Stimulated activated CD4-positive, alpha-beta T cell treated with anti-CD3 and anti-CD28 coated beads, Interleukin-2, amount 100 ng/mL, for 48 hours (primary cell): Measurements from ENCODE around the gene SMARCA1.
"Not testable (repeated sequence)": the region's sequence is repeated elsewhere in the genome, so short reads cannot be mapped to it uniquely, and the experiment has no call there.

ENCODE experiments used
- DNase-seq, 2 donors: peaks; one replicate each; pipeline ENCODE4 v3.0.0-alpha.2; 2020

The SMARCA1 gene, protein sequence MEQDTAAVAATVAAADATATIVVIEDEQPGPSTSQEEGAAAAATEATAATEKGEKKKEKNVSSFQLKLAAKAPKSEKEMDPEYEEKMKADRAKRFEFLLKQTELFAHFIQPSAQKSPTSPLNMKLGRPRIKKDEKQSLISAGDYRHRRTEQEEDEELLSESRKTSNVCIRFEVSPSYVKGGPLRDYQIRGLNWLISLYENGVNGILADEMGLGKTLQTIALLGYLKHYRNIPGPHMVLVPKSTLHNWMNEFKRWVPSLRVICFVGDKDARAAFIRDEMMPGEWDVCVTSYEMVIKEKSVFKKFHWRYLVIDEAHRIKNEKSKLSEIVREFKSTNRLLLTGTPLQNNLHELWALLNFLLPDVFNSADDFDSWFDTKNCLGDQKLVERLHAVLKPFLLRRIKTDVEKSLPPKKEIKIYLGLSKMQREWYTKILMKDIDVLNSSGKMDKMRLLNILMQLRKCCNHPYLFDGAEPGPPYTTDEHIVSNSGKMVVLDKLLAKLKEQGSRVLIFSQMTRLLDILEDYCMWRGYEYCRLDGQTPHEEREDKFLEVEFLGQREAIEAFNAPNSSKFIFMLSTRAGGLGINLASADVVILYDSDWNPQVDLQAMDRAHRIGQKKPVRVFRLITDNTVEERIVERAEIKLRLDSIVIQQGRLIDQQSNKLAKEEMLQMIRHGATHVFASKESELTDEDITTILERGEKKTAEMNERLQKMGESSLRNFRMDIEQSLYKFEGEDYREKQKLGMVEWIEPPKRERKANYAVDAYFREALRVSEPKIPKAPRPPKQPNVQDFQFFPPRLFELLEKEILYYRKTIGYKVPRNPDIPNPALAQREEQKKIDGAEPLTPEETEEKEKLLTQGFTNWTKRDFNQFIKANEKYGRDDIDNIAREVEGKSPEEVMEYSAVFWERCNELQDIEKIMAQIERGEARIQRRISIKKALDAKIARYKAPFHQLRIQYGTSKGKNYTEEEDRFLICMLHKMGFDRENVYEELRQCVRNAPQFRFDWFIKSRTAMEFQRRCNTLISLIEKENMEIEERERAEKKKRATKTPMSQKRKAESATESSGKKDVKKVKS

DNA sequence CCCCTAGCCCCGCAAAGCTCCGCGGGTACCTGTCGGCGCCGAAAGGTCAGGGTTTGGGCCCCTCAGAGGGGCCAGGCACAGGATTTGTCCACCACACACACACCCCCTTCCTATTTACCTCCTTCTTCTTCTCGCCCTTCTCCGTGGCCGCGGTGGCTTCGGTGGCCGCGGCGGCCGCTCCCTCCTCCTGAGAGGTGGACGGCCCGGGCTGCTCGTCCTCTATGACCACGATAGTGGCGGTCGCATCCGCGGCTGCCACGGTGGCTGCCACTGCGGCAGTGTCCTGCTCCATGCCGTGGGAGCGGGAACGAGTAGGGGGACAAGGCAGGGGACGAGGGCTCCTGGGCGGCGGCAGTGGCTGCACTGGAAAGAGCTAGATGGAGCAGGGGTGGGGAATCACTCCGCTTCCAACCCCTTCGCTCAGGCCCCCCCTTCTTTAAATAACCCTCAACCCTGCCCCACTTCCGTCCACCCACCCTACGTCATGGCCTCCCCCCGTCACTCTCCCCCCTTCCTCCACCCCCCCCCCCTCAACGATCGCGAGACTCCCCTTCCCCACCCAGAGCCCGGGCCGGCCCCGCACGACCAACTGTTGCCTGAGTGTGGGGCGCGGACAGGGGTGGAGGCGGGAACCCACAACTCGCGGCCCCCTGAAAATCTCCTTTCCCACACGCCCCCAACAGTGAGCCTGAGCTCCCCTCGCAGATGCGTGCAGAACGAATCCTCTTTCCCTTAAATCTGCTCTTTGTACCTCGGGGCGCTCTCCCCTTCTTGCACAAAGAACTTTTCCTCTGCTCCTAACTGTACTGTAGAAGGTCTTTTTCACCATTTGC lies at the start of gene SMARCA1:
Gene SMARCA1 (minus strand): TSS at position 412 of the 833 bp plus-strand sequence. CDS start 120 bp downstream, at position 292.
- no peak for DNase-seq

DNA sequence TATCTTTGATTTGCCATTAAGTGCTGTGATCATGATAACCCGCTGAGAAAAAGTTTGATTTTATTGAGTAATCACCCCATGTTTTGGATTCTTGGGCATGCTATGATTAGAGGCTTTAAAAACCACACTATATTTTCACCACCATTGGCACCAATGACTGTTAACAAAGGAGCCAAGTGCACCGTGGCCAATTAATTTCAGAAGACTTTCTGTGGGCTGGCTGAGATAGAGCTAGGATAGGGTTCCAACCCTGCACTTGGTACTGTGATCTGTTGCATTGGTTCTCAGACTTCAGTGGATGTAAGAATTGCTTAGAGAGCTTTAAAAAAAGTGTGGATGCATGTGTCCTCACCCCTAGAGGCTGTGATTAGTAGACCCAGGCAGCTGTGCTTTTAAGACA lies 49.1 kb upstream of the SMARCA1 start:
- no peak for DNase-seq

DNA sequence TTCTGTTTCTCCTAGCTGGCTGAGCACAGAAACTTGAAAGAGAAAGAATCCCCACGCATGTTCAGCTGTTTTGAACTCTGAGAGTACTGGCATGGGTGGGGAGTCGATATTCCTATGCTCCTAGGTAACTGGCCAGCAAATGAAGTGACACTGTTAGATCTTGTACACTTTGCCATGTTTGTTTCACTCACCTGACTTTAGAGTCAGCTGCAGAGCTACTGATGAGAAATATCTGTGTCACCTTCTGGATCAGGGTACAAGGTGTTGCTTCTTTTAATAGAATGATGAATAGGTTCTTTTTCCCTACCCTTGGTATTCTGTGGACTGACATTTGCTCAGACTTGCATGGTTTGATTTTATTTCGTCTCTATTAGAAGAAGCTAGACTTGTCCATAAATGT lies 45.1 kb upstream of the SMARCA1 start:
- DNase-seq: no peak

DNA sequence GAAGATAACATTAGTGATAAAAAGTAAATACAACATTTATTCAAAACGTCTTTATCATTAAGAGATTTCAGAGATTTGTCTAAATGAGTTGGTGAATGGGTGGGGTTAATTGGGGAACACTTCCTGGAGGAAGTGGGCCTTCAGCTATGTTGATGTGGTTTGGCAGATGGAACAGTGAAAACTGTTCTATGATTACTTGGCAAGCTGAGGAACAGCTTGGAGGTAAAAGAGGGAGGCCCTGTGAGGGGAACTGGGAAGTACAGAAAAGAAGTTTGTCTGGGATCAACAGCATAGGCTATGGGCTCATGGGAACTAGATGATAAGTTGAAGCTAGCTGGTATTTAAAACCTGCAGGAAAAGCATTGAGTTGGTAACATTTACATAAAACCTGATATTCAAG lies 42.8 kb upstream of the SMARCA1 start:
- DNase-seq: no peak

DNA sequence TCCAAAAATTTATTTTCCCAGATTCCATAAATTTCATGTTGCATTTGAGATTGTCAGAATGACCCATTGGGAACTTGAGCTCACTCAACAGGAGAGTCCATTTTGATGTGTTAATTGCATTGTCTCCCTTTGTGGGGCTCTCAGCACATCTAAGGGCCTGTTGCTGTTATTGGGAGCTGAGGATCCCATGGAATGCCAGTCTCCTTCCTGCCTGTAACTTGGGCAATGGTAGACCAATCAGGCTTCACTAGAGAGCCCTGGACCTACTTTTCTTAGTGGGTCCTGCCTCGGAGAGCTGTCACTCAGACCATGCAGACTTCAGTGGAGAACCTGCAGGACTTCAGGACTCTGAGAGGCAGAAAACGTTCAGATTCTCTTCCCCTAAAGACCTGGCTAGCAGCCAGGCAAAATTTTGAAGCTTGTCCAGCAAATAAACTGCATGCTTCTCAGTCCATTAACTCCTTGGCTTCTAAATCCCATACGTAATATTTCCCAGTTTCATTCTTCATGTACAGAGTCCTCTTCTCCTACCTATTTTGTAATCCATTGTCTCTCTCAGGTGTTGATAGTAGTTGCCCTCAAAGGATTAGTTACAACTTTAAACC lies 41.9 kb upstream of the SMARCA1 start:
- no peak for DNase-seq

DNA sequence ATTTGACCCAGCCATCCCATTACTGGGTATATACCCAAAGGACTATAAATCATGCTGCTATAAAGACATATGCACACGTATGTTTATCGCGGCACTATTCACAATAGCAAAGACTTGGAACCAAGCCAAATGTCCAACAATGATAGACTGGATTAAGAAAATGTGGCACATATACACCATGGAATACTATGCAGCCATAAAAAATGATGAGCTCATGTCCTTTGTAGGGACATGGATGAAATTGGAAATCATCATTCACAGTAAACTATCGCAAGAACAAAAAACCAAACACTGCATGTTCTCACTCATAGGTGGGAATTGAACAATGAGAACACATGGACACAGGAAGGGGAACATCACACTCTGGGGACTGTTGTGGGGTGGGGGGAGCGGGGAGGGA lies 41.1 kb upstream of the SMARCA1 start:
- DNase-seq: not testable (repeated sequence)

DNA sequence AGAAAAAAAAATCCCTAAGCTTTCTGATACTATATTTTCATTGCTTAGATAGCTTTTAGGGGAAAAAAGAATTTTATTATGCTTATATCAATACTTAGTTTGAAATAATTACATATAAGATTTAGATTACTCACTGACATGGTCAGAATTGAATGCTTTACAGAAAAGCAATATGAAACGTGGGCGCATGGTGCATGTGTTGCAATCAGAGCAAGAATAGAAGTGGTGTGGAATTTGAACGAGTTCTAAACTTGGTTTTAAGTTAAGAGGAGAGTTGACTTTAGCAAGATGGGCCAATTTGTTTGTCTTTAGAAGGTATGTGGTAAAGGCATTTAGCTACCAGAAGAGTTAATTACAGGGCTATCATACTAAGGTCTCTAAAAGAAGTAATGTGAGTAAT lies 38.2 kb upstream of the SMARCA1 start:
- no peak for DNase-seq

DNA sequence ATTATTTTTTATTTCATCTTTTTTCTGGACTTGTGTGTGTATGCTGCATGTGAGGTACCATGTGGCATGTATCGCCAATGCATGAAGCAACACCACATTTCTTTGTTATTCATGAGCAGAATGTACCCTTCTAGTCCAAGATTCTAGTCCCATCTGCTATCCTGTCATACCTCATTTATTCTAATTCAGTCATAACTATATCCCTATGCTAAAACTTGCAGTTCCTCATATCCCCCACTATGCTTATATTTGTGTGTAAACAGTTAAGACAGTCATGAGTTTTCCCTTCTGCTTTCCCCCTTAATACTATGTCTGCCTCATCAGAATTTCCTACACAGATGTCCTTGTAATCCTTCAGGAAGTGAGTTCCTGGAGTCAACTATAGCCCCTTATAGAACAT lies 36.5 kb upstream of the SMARCA1 start:
- no peak for DNase-seq

DNA sequence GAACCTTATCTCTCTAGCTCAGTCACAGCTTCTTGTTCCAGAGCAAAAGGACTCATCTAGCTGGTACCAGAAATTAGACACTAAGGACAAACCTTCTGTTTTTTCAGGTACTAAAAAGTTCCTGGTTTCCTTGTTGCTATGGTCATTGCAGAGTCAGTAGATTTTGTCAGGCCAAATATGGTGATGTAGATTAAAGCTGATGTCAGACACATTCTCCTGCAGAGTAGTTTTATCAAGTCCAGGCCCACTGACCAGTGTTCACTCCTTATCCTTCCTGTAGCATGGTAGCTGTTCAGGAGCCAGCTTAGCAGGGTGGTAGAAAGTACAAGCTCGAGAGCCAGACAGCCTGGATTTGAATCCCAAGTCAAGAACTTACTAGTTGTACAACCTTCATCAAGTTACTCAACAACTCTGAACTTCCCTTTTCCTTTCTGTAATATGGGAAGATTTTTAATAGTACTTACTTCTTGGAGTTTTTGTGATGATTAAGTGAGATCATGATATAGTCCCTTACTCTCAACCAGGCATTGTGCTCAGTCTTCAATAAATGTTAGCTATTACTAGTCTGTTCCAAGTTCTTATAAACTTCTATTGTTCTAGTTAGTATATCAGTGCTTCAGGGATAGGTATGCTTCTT lies 34.7 kb upstream of the SMARCA1 start:
- DNase-seq: no peak

DNA sequence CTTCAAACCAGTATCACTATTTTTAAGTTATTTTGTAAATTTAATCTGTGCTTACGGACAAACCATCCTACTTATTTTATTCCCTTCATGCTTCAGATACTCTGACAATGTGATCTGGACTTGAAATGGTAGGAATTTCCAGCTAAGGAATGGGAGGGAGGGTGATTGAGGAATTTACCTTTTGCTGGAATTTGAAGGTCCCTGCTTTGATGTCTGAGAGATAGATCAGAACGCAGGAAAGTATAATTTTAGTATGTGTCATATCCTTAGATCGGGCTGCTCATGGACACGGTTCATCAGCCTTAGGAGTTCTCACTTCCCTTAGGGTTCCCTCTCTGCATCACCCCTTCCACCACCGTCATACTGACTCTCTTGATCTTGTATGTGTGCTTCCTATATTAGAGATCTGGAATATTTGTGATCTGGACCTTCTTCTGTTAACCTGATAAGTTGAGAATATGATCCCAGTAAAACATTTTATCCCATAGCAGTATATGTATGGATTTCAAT lies 33.6 kb upstream of the SMARCA1 start:
- DNase-seq: no peak

DNA sequence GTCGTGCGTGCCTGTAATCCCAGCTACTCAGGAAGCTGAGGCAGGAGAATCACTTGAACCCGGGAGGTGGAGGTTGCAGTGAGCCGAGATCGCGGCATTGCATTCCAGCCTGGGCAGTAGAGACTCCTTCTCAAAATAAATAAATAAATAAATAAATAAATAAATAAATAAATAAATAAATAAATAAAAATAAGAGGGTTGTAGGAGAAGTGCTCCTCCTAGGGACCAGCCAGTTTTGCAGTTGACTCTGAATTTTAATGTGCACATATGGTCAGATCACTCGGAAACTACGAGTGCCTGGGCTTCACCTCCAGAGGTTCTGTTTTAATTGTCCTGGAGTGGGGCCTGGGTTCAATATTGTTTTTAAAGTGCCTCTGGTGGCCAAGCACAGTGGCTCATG lies 31.5 kb upstream of the SMARCA1 start:
- not testable (repeated sequence) for DNase-seq

DNA sequence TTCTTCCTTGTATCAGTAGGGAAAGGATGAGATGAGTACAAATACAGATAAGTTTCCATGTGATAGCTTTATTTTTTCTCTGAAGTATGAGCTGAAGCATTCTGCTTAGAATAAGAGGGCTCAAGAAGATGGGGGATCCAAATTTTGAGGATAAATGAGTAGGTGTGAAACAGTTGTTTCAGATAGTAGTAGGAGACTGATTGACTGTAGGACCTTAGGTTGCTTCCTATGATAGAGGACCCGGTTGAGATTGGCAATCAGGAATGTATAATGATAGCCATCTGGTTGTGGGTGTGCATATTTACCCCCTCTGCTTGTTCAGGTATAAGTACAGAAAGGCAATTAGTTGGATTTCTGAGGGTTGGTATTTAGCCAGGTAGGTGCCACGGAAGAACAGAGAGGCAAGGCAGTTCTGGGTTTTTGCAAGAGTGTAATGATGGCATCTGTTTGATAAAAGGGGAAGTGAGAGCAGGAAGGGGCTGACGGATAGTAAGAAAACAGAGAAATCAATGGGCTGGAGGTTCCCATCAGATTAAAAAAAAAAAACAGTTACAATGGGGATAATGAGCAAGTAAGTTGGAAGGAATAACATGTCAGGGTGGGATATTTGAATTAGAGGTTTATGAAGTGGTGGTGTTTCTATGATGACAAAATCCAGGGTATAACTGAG lies 30.5 kb upstream of the SMARCA1 start:
- no peak for DNase-seq

DNA sequence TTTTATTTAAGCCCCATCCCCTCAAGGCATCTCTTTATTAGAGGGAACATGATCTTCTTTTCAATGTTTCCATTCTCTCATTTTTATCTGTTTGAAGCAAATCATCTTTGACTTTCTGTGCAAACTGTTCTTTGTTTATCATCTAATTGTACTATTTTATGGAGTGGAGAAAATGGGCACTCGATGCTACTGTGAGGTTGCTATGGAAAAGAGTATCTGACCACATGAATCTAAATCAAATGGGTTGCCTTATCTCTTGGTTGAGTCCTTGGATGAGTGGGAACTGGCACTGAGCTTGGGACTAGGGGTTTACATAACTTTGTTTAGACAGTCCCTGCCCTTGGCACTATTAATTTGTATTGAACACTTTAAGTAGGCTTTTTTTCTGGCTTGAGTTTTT lies 25.8 kb upstream of the SMARCA1 start:
- no peak for DNase-seq

DNA sequence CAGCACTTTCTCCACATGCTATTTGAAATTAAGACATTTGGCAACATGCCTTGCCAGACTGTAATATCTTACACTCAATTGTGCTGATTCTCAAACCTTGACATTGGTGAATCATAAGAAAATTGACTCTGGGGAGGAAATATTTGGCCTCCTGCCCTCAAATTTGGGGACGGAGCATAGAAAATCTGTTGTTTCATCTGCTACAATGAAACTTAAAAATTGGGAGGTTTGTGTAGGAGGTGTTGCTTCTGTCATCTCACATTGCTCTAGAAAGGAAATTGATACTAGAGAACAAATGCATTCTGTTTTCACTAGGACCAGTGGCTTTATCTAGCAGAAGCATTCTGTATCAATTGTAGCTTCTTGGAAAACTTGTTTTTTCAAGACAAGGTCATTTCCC lies 22.1 kb upstream of the SMARCA1 start:
- DNase-seq: no peak

DNA sequence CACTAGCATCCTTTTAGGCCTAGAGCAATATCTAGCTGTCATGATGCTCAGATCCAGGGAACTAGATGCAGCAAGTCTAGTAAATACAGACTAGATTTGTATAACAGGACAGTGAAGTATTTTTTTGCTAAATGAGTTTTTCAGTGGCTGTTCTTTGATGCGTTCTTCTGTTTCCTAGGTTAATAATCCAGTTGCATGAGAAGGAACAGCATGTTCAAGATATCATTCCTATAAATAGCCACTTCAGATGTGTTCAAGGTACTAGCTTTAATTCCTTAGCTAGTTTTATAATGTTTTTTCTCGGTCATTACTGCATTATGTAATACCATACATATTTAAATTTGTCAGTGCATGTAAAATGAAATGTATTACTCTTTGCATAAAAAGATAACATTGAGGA lies 21.5 kb upstream of the SMARCA1 start:
- DNase-seq: no peak

DNA sequence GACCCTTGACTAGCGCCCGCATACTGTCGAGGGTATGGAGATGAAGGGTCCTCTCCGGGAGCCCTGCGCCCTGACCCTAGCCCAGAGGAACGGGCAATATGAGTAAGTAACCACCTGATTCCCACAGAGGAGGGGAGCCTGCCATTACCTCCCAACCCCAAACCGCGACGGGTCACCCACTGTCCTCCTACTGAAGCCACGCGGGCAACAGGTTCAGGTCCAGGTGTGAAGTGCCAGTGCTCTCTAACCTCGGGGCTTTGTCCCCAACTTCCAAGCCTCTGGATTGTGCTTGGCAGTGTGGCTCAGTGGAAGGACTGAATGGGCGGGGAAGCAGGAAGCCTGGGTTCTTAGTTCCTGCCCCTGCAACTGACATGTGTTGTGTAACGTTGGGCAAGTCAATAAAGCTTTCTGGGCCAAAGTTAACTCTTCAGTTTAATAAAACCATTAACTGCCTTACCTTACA lies 17.5 kb upstream of the SMARCA1 start:
- DNase-seq: no peak

DNA sequence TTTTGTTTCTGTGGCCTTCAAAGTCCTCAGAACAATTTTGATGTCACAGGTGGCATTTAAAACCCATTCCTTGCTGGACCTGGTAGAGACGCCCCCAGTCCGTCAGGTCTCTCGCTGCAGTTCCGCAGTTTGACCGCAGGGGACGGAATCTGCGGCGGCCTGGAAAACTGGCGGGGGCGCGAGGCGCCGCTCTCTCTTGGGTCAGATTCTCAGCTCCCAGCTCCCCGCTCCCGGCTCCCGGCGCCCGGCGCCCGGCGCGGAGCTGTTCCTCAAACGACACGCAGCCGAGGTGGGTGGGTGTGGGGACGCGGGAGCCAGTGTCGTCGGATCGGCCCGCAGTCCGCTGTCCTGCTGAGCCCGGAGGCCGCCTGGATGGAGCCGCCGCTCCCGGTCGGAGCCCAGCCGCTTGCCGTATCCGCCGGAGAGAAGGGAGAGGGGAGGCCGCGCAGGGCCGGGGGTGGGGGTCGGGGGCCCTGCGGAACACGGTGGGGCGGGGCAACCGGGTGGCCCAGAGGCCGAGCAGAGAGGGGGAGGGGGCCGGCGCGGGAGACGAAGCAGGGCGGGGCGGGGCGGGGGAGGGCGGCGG lies 16.9 kb upstream of the SMARCA1 start, which contains the start of gene OCRL:
Gene OCRL (plus strand): TSS at position 192 of the 586 bp plus-strand sequence. CDS start 181 bp downstream, at position 373.
- DNase-seq: peak; percentile 42 to 53

DNA sequence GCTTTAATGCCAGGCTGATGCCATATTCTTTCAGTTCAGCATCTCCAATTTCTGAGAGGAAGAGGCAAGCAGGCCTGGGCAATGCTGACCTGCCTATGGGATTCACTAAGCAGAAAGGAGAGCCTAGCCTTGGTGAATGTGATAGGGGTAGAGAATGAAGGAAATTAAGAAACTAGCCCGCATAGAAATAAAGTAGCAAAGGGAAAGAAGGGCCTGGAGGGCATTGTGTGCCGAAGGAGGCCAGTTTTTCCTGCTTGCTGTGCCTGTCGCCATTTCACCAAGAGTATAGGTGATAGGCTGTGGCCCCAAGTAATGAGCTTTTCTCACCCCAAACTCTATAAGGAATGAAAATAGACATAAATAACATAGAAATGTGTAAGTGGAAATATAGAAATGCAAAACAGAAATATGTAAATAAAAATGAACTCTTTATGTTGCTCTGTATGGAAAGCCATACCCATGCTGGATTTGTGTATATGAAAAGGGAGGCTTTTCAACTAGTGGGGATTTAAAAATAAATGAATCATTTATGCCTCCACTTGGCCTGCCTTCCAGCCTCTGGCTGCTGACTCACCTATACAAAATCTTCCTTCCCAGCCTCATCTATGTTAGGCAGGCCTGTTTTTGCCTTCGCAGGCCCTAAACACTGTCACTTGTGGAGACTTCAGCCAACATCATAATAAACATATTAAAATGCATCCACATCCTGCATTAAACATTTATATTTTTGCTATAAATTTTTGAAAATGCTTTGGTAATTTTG lies 11.7 kb upstream of the SMARCA1 start:
- no peak for DNase-seq

DNA sequence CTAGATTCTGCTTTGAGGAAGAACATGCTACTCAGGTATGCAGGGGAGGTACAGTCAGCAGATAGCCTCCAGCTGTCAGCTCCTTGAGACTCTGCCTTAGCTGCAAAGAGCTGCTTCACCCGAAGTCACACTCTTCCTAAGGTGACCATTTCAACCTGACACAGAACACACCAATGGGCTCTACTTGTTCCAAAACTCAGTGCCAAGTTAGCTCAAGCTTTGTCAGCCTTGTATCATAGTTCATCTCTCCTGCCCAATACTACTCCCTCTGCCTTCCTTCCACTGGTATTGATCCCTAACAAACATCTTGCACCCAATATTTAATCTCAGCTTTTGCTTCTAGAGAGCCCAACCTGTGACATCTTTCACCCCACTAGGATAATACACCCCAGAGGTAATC lies 7.8 kb upstream of the SMARCA1 start:
- no peak for DNase-seq
